WTC11 (cell line): Measurements from ENCODE around the gene ZNF91. TPM values are rescaled to one million over a fixed set of nuclear protein-coding genes. Genes with fewer than 3 reads are reported as not detected.
"Not testable (repeated sequence)": the region's sequence is repeated elsewhere in the genome, so short reads cannot be mapped to it uniquely, and the experiment has no call there.

ENCODE experiments used
- ATAC-seq: fragments of 200-7000 bp; cut with Tn5 transposase; 2 replicates; pipeline ENCODE4 v1.10.0; 2021; ENCODE audit warnings: mild to moderate bottlenecking, moderate library complexity
- CTCF ChIA-PET: fragments of 300-600 bp; sonication (Branson Sonifier 250); formaldehyde crosslinking; loops from one replicate; lab custom pipeline; 2021; ENCODE audit warnings: antibody characterized with exemption; lab: Charles Lee
- POLR2A ChIA-PET: fragments of 350-600 bp; sonication (Branson Sonifier 250); formaldehyde crosslinking; loops from one replicate; lab custom pipeline; 2021; ENCODE audit warnings: antibody characterized with exemption; lab: Charles Lee
- DNase-seq: peaks from one replicate; pipeline ENCODE4 v3.0.0; 2021; ENCODE audit warnings: low spot score
- H3K27ac Mint-ChIP-seq: 2 replicates; pipeline ENCODE4 v1.8.0; 2021; ENCODE audit warnings: mixed read lengths
- H3K27me3 Mint-ChIP-seq: 2 replicates; pipeline ENCODE4 v1.8.0; 2021; ENCODE audit warnings: low read depth, mild to moderate bottlenecking, moderate library complexity, mixed read lengths
- H3K36me3 Mint-ChIP-seq: 2 replicates; pipeline ENCODE4 v1.8.0; 2021; ENCODE audit warnings: mixed read lengths
- H3K4me1 Mint-ChIP-seq: 2 replicates; pipeline ENCODE4 v1.8.0; 2022; ENCODE audit warnings: mixed read lengths
- H3K4me3 Mint-ChIP-seq: 2 replicates; pipeline ENCODE4 v1.8.0; 2021; ENCODE audit warnings: mild to moderate bottlenecking, moderate library complexity, mixed read lengths
- H3K9me3 Mint-ChIP-seq: 2 replicates; pipeline ENCODE4 v1.8.0; 2021; ENCODE audit warnings: mixed read lengths
- AR ChIP-seq: fragments of 250-450 bp; sonication (Bioruptor Pico); IDR thresholded peaks from 2 replicates; pipeline ENCODE4 v1.9.0; 2021; ENCODE audit warnings: mild to moderate bottlenecking
- CREM ChIP-seq: sonication (generic); formaldehyde crosslinking; IDR thresholded peaks from 2 replicates; pipeline ENCODE4 v1.8.1; 2022; ENCODE audit warnings: mild to moderate bottlenecking, missing genetic modification reagents, moderate library complexity
- EMX1 ChIP-seq: fragments of 250-450 bp; sonication (Bioruptor Pico); IDR thresholded peaks from 2 replicates; pipeline ENCODE4 v1.8.0; 2021; ENCODE audit warnings: mild to moderate bottlenecking
- FOXP1 ChIP-seq: sonication (generic); formaldehyde crosslinking; IDR thresholded peaks from 2 replicates; pipeline ENCODE4 v1.8.0; 2022; ENCODE audit warnings: missing genetic modification reagents, mild to moderate bottlenecking, moderate library complexity, borderline replicate concordance
- IRF2 ChIP-seq: sonication (generic); formaldehyde crosslinking; IDR thresholded peaks from 2 replicates; pipeline ENCODE4 v1.8.0; 2022; ENCODE audit warnings: low read depth, missing genetic modification reagents, borderline replicate concordance
- MYBL2 ChIP-seq: sonication (generic); formaldehyde crosslinking; IDR thresholded peaks from 2 replicates; pipeline ENCODE4 v1.8.1; 2023; ENCODE audit warnings: mild to moderate bottlenecking, moderate library complexity, missing genetic modification reagents
- NFE2L1 ChIP-seq: sonication (generic); formaldehyde crosslinking; IDR thresholded peaks from 2 replicates; pipeline ENCODE4 v1.8.1; 2023; ENCODE audit warnings: missing genetic modification reagents
- TCF7 ChIP-seq: sonication (generic); formaldehyde crosslinking; IDR thresholded peaks from 2 replicates; pipeline ENCODE4 v1.8.0; 2022; ENCODE audit warnings: mild to moderate bottlenecking, low read depth, missing genetic modification reagents, moderate library complexity
- TEAD1 ChIP-seq: sonication (generic); formaldehyde crosslinking; IDR thresholded peaks from 2 replicates; pipeline ENCODE4 v1.8.0; 2022; ENCODE audit warnings: mild to moderate bottlenecking, missing genetic modification reagents
- TEAD4 ChIP-seq: sonication (generic); formaldehyde crosslinking; IDR thresholded peaks from 2 replicates; pipeline ENCODE4 v1.8.0; 2022; ENCODE audit warnings: mild to moderate bottlenecking, missing genetic modification reagents
- ZBTB21 ChIP-seq: sonication (generic); formaldehyde crosslinking; IDR thresholded peaks from 2 replicates; pipeline ENCODE4 v1.8.1; 2023; ENCODE audit warnings: mild to moderate bottlenecking, missing genetic modification reagents, borderline replicate concordance
- ZNF121 ChIP-seq: sonication (generic); formaldehyde crosslinking; IDR thresholded peaks from 2 replicates; pipeline ENCODE4 v1.8.0; 2023; ENCODE audit warnings: missing genetic modification reagents
- ZNF232 ChIP-seq: sonication (generic); formaldehyde crosslinking; IDR thresholded peaks from 2 replicates; pipeline ENCODE4 v1.8.0; 2022; ENCODE audit warnings: mild to moderate bottlenecking, missing genetic modification reagents
- total RNA-seq: library from RNA; stranded (reverse); gene quantifications from 3 replicates; pipeline ENCODE4 v1.2.3, GENCODE V29; 2021
- TF ChIP-seq, protein P1 (sequence below): sonication (generic); formaldehyde crosslinking; conservative IDR thresholded peaks from 2 replicates; pipeline ENCODE4 v1.8.1; 2023; ENCODE audit warnings: mild to moderate bottlenecking, low read depth, missing genetic modification reagents, moderate library complexity
- TF ChIP-seq, protein P2 (sequence below): sonication (generic); formaldehyde crosslinking; IDR thresholded peaks from 2 replicates; pipeline ENCODE4 v1.8.0; 2022; ENCODE audit warnings: mild to moderate bottlenecking, missing genetic modification reagents

Gene ZNF91
- total RNA-seq, 1 experiment from 2014 or later = 40.3 TPM

DNA sequence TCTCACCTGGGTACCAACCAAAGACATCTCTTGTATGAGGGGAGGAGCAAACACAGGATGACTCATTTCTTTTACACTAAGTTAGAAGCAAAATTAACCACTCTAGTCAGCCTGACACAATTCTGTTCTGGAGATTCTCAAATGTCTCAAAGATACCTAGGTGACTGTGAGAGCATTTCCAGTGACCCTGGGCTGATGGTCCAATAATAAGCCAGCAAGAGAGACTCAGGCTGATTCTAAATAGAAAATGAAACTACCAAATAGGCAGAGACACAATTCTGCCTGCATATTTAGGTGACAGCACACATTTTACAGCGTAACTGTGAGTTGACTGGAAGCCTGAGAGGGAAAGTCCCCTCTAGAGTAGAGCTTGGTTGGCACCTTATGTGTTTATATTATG is 16.3 kb downstream of the ZNF91 start:
- DNase-seq = no peak
- peaks cover 39% of the 10 kb centered on the region for H3K36me3 Mint-ChIP-seq
- H3K9me3 Mint-ChIP-seq = peaks cover 24% of the 10 kb centered on the region

GRCh38 chr19:23377276-23377675 is 18.0 kb downstream of the ZNF91 start:
- ChIA-PET CTCF (no interaction called here), POLR2A (no interaction called here)
- Mint-ChIP-seq H3K27ac (no peak overlapping the region), H3K9me3 (peaks cover 19% of the 10 kb centered on the region), H3K4me3 (no peak overlapping the region), H3K27me3 (no peaks in the 10 kb centered on the region), H3K36me3 (peaks cover 41% of the 10 kb centered on the region), H3K4me1 (peaks cover 10% of the 10 kb centered on the region)
- ATAC-seq (no peak), DNase-seq (no peak)
- TF ChIP-seq ZNF232 (no peak), MYBL2 (CRISPR knock-in tag) (no peak), FOXP1 (no peak)

More for the DNA sequence above, 16.3 kb downstream of the ZNF91 start:
- Mint-ChIP-seq H3K27me3 (no peaks in the 10 kb centered on the region), H3K4me3 (no peak overlapping the region), H3K27ac (no peak overlapping the region), H3K4me1 (peaks cover 10% of the 10 kb centered on the region)
- TF ChIP-seq TCF7 (CRISPR knock-in tag) (no peak), TEAD4 (CRISPR knock-in tag) (no peak), CREM (CRISPR knock-in tag) (no peak)
- POLR2A ChIA-PET = no interaction called here
- no peak for ATAC-seq
- CTCF ChIA-PET = no interaction called here

- ChIA-PET POLR2A (no interaction called here), CTCF (no interaction called here)
- H3K36me3 Mint-ChIP-seq = peaks cover 89% of the 10 kb centered on the region
- H3K27me3 Mint-ChIP-seq = peaks cover 4% of the 10 kb centered on the region; the same call in 1 of the 2 replicates
- H3K9me3 Mint-ChIP-seq = peaks cover 60% of the 10 kb centered on the region
- no peak overlapping the region for H3K4me3 Mint-ChIP-seq
- no peak for ATAC-seq
- no peak for DNase-seq
- H3K27ac Mint-ChIP-seq = no peak overlapping the region
- no peak for TF ChIP-seq TEAD1 (CRISPR knock-in tag)
- TF ChIP-seq IRF2 (CRISPR knock-in tag) = no peak
- TF ChIP-seq, protein P1, sequence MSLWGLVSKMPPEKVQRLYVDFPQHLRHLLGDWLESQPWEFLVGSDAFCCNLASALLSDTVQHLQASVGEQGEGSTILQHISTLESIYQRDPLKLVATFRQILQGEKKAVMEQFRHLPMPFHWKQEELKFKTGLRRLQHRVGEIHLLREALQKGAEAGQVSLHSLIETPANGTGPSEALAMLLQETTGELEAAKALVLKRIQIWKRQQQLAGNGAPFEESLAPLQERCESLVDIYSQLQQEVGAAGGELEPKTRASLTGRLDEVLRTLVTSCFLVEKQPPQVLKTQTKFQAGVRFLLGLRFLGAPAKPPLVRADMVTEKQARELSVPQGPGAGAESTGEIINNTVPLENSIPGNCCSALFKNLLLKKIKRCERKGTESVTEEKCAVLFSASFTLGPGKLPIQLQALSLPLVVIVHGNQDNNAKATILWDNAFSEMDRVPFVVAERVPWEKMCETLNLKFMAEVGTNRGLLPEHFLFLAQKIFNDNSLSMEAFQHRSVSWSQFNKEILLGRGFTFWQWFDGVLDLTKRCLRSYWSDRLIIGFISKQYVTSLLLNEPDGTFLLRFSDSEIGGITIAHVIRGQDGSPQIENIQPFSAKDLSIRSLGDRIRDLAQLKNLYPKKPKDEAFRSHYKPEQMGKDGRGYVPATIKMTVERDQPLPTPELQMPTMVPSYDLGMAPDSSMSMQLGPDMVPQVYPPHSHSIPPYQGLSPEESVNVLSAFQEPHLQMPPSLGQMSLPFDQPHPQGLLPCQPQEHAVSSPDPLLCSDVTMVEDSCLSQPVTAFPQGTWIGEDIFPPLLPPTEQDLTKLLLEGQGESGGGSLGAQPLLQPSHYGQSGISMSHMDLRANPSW (CRISPR knock-in tag) = no peak
- TF ChIP-seq ZBTB21 (CRISPR knock-in tag) = no peak
- TF ChIP-seq, protein P2, sequence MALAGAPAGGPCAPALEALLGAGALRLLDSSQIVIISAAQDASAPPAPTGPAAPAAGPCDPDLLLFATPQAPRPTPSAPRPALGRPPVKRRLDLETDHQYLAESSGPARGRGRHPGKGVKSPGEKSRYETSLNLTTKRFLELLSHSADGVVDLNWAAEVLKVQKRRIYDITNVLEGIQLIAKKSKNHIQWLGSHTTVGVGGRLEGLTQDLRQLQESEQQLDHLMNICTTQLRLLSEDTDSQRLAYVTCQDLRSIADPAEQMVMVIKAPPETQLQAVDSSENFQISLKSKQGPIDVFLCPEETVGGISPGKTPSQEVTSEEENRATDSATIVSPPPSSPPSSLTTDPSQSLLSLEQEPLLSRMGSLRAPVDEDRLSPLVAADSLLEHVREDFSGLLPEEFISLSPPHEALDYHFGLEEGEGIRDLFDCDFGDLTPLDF (CRISPR knock-in tag) = no peak
- no peak for TF ChIP-seq AR (CRISPR knock-in tag)
- no peak for TF ChIP-seq ZNF121 (CRISPR knock-in tag)
- TF ChIP-seq EMX1 = no peak
- no peak for TF ChIP-seq NFE2L1 (CRISPR knock-in tag)
- H3K4me1 Mint-ChIP-seq = no peaks in the 10 kb centered on the region
Measured at GRCh38 chr19:23366437-23366836, 28.8 kb downstream of the ZNF91 start.

GRCh38 chr19:23366031-23366430 is 29.2 kb downstream of the ZNF91 start:
- H3K4me3 Mint-ChIP-seq, H3K27me3 Mint-ChIP-seq, DNase-seq, H3K4me1 Mint-ChIP-seq, ATAC-seq, POLR2A ChIA-PET, CTCF ChIA-PET, H3K27ac Mint-ChIP-seq: not testable (repeated sequence)
- H3K9me3 Mint-ChIP-seq = peaks cover 61% of the 10 kb centered on the region
- peaks cover 89% of the 10 kb centered on the region for H3K36me3 Mint-ChIP-seq
